Body of pancreas (tissue), 4 donors: ENCODE results near the gene CAAP1.

ENCODE experiments used
- POLR2A ChIP-seq, 3 donors: fragments of 450-650 bp; IDR thresholded peaks; one replicate each; pipeline ENCODE4 v1.6.1; 2016; ENCODE audit warnings: antibody characterized with exemption in 3 of 3, mild to moderate bottlenecking in 2 of 3
- TF ChIP-seq, protein P1 (sequence below), 7 experiments: fragments of 450-650 bp in 4 of 7; fragments of 200-600 bp in 3 of 7; sonication (generic) in 3 of 7; IDR thresholded peaks; one replicate each; pipeline ENCODE4 v1.5.1; 2016 to 2019; ENCODE audit warnings: antibody characterized with exemption in 7 of 7

DNA sequence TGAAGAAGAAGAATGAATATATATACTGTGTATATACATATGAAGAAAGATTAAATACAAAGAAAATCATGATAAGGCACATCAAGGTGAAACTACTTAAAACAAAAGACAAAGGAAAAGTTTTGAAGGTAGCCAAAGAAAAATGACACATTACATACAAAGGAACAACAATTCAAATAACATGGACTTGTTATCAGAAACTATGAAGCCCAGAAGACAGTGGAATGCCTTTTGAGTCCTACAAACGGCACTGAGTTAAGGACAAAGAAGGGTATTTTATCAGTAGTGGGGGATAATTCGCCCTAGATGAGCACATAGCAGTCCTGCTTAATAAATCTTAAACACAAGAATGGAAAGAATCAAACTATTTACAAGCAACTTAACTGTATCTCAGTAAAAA, 77.8 kb downstream of the CAAP1 start:
- TF ChIP-seq POLR2A (IDR thresholded peaks at IDR 0.05), result no peak
- TF ChIP-seq, protein P1, sequence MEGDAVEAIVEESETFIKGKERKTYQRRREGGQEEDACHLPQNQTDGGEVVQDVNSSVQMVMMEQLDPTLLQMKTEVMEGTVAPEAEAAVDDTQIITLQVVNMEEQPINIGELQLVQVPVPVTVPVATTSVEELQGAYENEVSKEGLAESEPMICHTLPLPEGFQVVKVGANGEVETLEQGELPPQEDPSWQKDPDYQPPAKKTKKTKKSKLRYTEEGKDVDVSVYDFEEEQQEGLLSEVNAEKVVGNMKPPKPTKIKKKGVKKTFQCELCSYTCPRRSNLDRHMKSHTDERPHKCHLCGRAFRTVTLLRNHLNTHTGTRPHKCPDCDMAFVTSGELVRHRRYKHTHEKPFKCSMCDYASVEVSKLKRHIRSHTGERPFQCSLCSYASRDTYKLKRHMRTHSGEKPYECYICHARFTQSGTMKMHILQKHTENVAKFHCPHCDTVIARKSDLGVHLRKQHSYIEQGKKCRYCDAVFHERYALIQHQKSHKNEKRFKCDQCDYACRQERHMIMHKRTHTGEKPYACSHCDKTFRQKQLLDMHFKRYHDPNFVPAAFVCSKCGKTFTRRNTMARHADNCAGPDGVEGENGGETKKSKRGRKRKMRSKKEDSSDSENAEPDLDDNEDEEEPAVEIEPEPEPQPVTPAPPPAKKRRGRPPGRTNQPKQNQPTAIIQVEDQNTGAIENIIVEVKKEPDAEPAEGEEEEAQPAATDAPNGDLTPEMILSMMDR (IDR thresholded peaks at IDR 0.05), result no peak
